Measurements from ENCODE around the gene ZSWIM2.
"Not testable (repeated sequence)": the region's sequence is repeated elsewhere in the genome, so short reads cannot be mapped to it uniquely, and the experiment has no call there.

ZSWIM2 gene

GRCh38 chr2:186852508-186852907, 3.5 kb upstream of the ZSWIM2 start:
- no peak for DNase-seq (ENCODE audit: low read depth in 2 of 2)

GRCh38 chr2:186842373-186842772, 6.6 kb downstream of the ZSWIM2 start:
- no peak for DNase-seq (ENCODE audit: low read depth in 2 of 2)

GRCh38 chr2:186841940-186842339, 7.0 kb downstream of the ZSWIM2 start:
- no peak for DNase-seq (ENCODE audit: low read depth in 2 of 2)

GRCh38 chr2:186835628-186836027, 13.3 kb downstream of the ZSWIM2 start:
- DNase-seq (ENCODE audit: low read depth in 2 of 2), result no peak

- DNase-seq (ENCODE audit: low read depth in 2 of 2), result no peak
Observed at GRCh38 chr2:186827862-186828492, 21.0 kb downstream of the ZSWIM2 start.

- DNase-seq (ENCODE audit: low read depth in 2 of 2), result no peak
Observed at GRCh38 chr2:186827411-186827810, 21.6 kb downstream of the ZSWIM2 start.

GRCh38 chr2:186822323-186822722, 26.6 kb downstream of the ZSWIM2 start:
- DNase-seq (ENCODE audit: low read depth in 2 of 2), result no peak

GRCh38 chr2:186820303-186820702, 28.7 kb downstream of the ZSWIM2 start:
- DNase-seq (ENCODE audit: low read depth in 2 of 2), result no peak

- DNase-seq (ENCODE audit: low read depth in 2 of 2), result not testable (repeated sequence)
Observed at GRCh38 chr2:186811760-186812159, 37.2 kb downstream of the ZSWIM2 start.

GRCh38 chr2:186806591-186806990, 42.4 kb downstream of the ZSWIM2 start:
- DNase-seq (ENCODE audit: low read depth in 2 of 2), result no peak

- DNase-seq (ENCODE audit: low read depth in 2 of 2), result not testable (repeated sequence)
Observed at GRCh38 chr2:186798604-186799003, 50.4 kb downstream of the ZSWIM2 start.

GRCh38 chr2:186784930-186785329, 64.0 kb downstream of the ZSWIM2 start:
- DNase-seq (ENCODE audit: low read depth in 2 of 2), result no peak

GRCh38 chr2:186783254-186783653, 65.7 kb downstream of the ZSWIM2 start:
- DNase-seq (ENCODE audit: low read depth in 2 of 2), result no peak

- DNase-seq (ENCODE audit: low read depth in 2 of 2), result no peak
Observed at GRCh38 chr2:186780701-186781316, 68.2 kb downstream of the ZSWIM2 start.
